HG03342 (cell line): Measurements from ENCODE around the gene SMIM14.
A peak's percentile ranks its signal among the peaks of the same experiment; 100 is the strongest.
"Not testable (repeated sequence)": the region's sequence is repeated elsewhere in the genome, so short reads cannot be mapped to it uniquely, and the experiment has no call there.

Source experiments
- ATAC-seq: cut with Tn5 transposase; IDR thresholded peaks from one replicate; pipeline ENCODE4 v1.9.1; 2021; ENCODE audit warnings: mild to moderate bottlenecking, moderate library complexity; ENCODE audit not compliant: unreplicated experiment

The SMIM14 gene

GRCh38 chr4:39638354-39639239, at the start of gene SMIM14:
Gene SMIM14, minus strand, starts transcription at chr4:39638865. Its CDS starts 33,720 bp downstream, at chr4:39605145.
- peak; percentile 71 for ATAC-seq

DNA sequence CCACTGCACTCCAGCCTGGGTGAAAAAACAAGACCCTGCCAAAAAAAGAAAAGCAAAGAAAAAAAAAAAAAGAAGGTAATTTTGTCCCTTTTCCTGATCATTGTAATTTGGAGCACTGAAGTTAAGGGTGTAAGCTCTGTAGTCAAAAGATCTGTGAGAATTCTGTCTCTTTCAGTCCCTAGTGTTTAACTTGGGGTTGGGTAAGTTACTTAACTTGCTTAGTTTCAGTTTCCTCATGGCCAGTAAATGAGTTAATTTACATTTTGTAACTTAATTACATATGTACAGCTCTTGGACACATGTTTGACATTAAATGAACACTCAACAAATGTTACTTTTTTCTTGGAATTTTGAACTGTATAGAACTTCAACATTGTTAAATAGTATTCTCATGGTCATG, 48.3 kb upstream of the SMIM14 start:
- ATAC-seq = no peak

DNA sequence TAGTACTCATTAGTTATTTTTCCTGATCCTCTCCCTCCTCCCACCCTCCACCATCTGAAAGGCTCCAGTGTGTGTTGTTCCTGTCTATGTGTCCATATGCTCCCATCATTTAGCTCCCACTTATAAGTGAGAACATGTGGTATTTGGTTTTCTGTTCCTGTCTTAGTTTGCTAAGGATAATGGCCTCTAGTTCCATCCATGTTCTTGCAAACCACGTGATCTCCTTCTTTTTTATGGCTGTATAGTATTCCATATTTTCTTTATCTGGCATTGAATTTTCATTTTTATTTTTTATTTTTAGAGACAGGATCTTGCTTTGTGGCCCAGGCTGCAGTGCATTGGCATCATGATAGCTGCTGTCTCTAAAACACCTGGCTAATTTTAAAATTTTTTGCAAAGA, 47.3 kb upstream of the SMIM14 start:
- ATAC-seq = no peak

GRCh38 chr4:39682138-39682537, 43.5 kb upstream of the SMIM14 start:
- ATAC-seq = peak; percentile 82

DNA sequence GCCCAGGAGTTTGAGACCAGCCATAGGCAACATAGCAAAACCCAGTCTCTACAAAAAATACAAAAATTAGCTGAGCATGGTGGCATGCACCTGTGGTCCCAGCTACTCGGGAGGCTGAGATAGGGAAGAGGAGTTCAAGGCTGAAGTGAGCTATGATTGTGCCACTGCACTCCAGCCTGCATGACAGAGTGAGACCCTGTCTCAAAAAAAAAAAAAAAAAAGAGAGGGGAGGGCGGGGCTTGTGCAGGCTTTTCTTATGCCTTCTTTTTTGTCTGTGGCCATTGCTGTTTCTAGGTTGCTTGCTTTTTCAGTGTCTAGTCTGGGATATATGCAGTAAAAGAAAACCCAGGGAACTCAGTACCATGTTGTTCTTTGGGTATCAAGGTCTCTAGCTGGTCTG, 42.3 kb upstream of the SMIM14 start:
- not testable (repeated sequence) for ATAC-seq

DNA sequence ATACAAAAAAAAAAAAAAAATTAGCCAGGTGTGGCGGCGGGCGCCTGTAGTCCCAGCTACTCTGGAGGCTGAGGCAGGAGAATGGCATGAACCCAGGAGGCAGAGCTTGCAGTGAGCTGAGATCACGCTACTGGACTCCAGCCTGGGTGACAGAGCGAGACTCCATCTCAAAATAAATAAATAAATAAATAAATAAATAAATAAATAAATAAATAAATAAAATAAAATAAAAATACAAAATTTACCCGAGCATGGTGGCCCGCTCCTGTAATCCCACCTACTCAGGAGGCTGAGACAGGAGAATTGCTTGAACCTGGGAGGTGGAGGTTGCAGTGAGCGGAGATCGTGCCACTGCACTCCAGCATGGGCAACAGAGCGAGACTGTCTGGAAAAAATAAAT, 37.0 kb upstream of the SMIM14 start:
- ATAC-seq = not testable (repeated sequence)

DNA sequence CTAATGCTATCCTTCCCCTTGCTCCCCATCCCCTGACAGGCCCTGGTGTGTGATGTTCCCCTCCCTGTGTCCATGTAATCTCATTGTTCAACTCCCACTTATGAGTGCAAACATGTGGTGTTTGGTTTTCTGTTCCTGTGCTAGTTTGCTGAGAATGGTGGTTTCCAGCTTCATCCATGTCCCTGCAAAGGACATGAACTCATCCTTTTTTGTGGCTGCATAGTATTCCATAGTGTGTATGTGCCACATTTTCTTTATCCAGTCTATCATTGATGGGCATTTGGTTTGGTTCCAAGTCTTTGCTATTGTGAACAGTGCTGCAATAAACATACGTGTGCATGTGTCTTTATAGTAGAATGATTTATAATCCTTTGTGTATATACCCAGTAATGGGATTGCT, 31.6 kb upstream of the SMIM14 start:
- not testable (repeated sequence) for ATAC-seq

GRCh38 chr4:39668887-39669286, 30.2 kb upstream of the SMIM14 start:
- ATAC-seq = no peak

- no peak for ATAC-seq
Measured at GRCh38 chr4:39667706-39668105, 29.0 kb upstream of the SMIM14 start.

GRCh38 chr4:39664828-39665731, 26.4 kb upstream of the SMIM14 start:
- ATAC-seq = no peak

DNA sequence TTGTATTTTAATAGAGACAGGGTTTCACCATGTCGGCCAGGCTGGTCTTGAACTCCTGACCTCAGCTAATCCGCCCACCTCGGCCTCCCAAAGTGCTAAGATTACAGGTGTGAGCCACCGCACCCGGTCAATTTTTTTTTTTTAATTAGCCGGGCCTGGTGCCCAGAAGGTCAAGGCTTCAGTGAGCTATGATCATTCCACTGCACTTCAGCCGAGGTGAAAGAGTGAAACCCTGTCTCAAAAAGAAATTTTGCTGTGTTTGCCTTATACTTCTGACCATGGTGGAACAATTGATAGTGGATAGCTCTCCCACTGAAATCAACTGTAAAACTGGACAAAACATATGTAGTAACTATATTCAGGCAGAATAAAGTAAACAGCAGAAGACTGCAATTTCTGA, 24.0 kb upstream of the SMIM14 start:
- no peak for ATAC-seq

GRCh38 chr4:39660757-39661156, 22.1 kb upstream of the SMIM14 start:
- ATAC-seq = no peak

GRCh38 chr4:39660045-39660444, 21.4 kb upstream of the SMIM14 start:
- ATAC-seq = no peak

GRCh38 chr4:39658756-39659155, 20.1 kb upstream of the SMIM14 start:
- no peak for ATAC-seq

DNA sequence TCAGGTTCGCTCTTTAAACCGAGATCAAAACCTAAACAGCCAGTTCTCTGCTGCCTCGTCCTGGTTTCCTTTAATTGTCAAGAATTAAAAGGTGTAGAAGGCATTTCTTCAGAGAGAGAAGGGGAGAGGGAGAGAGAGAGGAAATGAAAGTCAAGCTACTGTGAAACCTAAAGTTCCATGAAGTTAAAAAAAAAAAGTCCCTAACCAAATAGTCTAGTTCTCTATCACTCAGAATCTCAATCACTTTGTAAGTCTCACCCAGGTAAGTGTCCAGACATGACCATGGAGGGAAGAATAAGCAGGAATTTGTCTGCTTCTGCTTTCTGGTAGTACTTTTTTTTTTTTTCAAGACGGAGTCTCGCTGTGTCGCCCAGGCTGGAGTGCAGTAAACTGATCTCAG, 18.8 kb upstream of the SMIM14 start:
- peak; percentile 81 for ATAC-seq

GRCh38 chr4:39656638-39657037, 18.0 kb upstream of the SMIM14 start:
- ATAC-seq = not testable (repeated sequence)

- no peak for ATAC-seq
Measured at GRCh38 chr4:39655876-39656275, 17.2 kb upstream of the SMIM14 start.

DNA sequence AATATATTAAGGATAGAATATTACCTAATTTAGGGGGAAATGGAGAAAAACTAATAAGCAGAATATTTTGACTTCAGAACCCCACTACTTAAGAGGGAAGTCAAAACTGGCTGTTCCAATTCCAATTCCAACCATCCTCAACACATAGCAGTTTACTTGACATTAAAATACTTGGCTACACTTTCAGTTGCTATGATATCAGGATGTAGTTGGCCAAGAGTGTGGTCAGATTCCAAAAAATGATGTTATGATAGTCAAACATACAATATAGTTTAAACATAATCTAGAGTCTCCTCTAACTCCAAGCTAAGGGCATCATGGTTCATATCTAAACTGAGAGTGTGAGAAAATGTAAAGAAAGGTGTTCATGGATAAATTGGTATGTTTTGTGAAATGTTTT, 16.5 kb upstream of the SMIM14 start:
- ATAC-seq = no peak

GRCh38 chr4:39651586-39651985, 12.9 kb upstream of the SMIM14 start:
- ATAC-seq = not testable (repeated sequence)

- ATAC-seq = no peak
Measured at GRCh38 chr4:39649639-39650265, 11.1 kb upstream of the SMIM14 start.
